ENCODE data around the gene GRB10. TPM values are rescaled to one million over a fixed set of nuclear protein-coding genes. Genes with fewer than 3 reads are reported as not detected.
A peak's percentile ranks its signal among the peaks of the same experiment; 100 is the strongest.

The GRB10 gene
- total RNA-seq, 1 experiment from 2014 or later: 92.9 TPM

DNA sequence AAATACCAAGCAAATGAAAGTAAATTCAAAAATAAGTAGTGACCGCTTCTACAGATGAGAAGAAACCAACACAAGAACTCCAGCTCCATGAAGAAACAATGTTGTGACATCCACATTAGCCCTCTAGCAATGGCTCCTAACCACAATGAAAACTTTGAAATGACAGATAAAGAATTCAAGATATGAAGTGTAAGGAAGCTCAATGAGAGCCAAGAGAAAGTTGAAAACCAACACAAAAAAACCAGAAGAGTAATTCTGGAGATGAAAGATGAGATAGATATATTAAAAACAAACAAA, 149.3 kb downstream of the GRB10 start:
- no peaks in the 10 kb centered on the region for H3K27me3 ChIP-seq (ENCODE audit: control insufficient read depth, insufficient read depth, low read length)
- DNase-seq: no peak
- H3K4me3 ChIP-seq (ENCODE audit: insufficient read depth, low read depth, low read length): no peak overlapping the region
- no peaks in the 10 kb centered on the region for H3K36me3 ChIP-seq (replicated peaks; ENCODE audit: control insufficient read depth, insufficient read depth, low read length)

DNA sequence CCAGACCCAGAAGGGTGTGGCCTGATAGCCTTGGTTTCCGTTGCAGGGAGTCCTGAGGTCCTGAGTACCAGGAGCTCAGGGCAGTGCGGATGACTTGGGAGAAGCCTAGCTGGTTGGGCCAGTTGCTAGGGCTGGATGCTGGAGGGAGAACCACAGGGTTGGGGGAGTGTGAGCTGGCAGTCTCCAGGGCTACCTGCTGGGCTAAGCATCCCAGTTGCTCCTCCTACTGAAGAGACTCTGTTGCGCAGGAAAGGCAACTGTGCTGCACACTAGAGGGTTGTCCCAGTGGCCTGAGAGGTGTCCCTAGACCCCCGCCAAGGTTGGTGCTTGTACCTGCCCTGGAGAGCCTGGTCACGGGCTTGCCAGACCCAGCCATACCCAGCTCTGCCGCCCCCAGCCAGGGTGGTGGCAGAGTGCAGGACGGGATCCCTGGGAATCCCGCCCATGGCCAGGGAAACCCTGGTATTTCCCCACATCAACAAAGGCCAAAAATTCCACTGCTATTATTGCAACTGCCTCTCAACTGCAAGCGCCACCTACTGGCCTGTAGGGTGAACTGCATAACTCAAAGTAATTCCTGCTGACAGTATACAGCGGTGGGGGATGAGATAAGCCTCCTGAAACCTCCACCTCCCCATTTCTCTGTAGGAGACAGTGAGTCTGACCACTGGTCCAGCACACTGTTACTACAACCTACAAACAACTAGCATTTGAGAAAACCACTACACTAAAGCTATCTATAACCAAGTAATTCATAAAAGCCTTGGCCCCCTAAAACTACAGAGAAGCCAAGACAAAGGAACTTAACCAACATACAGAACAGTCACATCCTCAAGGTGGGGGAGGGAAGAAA, 149.9 kb downstream of the GRB10 start:
- no peak overlapping the region for H3K4me3 ChIP-seq (ENCODE audit: insufficient read depth, low read depth, low read length)
- no peaks in the 10 kb centered on the region for H3K27me3 ChIP-seq (ENCODE audit: control insufficient read depth, insufficient read depth, low read length)
- no peaks in the 10 kb centered on the region for H3K36me3 ChIP-seq (replicated peaks; ENCODE audit: control insufficient read depth, insufficient read depth, low read length)
- DNase-seq: peak; percentile 84

DNA sequence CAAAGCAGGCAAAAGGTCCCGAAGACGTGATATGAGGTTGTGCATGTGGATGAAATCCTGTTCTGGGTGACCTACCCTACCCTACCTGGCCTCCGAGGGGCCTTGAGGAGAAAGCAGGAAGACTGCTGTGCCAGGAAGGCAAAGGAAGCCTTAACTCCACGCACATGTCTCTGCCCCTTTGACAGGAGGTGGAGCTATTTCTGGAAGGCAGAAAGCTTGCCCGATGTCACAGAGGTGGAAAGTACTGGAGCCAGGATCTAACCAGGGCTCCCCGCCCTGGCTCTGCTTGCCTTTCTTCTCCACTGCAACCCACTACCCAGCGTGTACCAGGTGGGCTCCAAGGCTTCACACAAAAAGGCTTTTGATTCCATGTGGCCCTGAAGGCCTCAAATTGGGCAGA, 151.1 kb downstream of the GRB10 start:
- Histone ChIP-seq H3K36me3 (replicated peaks; ENCODE audit: control insufficient read depth, insufficient read depth, low read length) (peaks cover under 1% of the 10 kb centered on the region; the same call in 1 of the 2 replicates), H3K4me3 (ENCODE audit: insufficient read depth, low read depth, low read length) (no peak overlapping the region), H3K27me3 (ENCODE audit: control insufficient read depth, insufficient read depth, low read length) (no peaks in the 10 kb centered on the region)
- no peak for DNase-seq

DNA sequence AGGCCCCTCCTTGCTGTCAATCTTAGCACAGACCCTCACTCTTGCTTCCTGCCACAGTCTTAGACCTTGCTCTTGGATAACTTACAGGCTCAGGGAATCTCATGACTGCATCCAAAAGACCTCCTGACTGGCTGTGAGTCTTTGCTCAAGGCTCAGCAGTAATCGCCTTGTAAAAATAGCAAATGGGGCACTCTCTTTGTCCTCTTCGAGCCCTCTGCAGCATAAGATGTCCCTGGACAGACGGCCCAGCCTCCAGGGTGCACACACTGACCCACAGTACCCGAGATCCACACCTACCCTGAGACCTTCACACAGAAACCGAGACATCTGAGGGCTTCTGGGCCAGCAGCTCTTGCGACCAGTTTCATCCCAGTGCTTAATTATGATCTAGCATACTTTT, 151.6 kb downstream of the GRB10 start:
- no peak for DNase-seq
- no peak overlapping the region for H3K4me3 ChIP-seq (ENCODE audit: insufficient read depth, low read depth, low read length)

DNA sequence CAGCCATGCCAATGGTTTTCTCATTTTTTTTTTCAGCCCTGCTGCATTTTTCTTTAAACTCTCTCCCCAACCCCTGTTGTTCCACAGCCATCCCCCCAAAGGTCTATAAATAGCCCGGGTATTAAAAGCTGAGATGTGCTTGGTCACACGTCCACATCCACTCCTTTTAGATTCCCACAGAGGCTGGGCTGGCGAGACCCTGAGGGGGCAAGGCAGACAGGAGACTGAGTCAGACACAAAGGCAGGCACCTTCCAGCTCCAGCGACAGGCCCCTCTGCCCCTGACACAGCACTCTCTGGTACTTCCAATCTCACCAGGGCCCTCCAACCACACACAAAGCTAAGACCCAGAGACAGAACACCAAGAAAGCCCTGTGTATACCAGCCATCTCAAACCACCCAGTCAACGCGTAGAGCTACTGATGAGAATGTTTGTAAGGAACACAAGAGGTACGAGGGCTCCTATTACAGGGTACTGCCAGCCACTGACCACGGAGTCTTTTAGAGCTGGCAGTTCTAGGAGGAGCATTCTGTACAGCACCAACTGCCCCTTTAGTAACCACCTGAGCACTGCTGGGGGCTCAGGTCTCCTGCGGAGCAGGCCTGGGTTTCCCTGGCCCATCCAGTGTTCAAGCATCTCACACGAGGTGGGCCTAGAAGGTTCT, 153.3 kb downstream of the GRB10 start:
- DNase-seq: no peak
- H3K36me3 ChIP-seq (replicated peaks; ENCODE audit: control insufficient read depth, insufficient read depth, low read length): peaks cover 4% of the 10 kb centered on the region
- H3K4me3 ChIP-seq (ENCODE audit: insufficient read depth, low read depth, low read length): no peak overlapping the region
- no peaks in the 10 kb centered on the region for H3K27me3 ChIP-seq (ENCODE audit: control insufficient read depth, insufficient read depth, low read length)

More for the DNA sequence above, 151.6 kb downstream of the GRB10 start:
- Histone ChIP-seq H3K27me3 (ENCODE audit: control insufficient read depth, insufficient read depth, low read length) (no peaks in the 10 kb centered on the region), H3K36me3 (replicated peaks; ENCODE audit: control insufficient read depth, insufficient read depth, low read length) (peaks cover 4% of the 10 kb centered on the region)

DNA sequence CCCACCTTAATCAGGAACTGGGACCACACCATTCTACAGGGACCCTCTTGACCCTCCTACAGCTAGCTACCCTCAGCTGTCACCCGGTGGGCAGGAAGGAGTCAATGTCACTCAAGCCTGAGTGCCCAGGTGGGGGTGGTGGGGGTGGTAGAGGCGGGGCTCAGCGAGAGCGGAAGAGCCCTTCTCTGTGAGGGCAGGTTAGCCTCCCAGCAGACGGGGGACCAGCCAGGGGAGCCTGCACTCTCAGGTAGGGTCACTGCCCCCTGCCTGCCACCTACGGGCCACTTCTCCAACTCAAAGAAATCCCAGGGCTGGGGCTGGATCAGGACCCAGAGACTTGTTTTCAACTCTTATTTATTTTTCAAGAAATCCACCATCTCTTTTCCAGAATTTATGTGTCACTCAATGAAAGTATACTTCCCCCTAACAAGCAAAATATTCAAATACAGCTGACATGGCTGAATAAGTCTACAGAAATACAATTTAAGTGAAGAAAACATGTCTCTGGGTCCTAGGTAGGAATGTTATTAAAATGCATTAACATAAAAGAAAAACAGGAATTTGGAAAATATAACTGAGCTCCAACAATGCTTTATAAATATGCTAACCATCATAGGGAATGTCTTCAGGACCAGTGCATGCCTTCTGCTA, 154.1 kb downstream of the GRB10 start:
- peaks cover 4% of the 10 kb centered on the region for H3K36me3 ChIP-seq (replicated peaks; ENCODE audit: control insufficient read depth, insufficient read depth, low read length)
- H3K4me3 ChIP-seq (ENCODE audit: insufficient read depth, low read depth, low read length): no peak overlapping the region
- peak; percentile 88 for DNase-seq
- no peaks in the 10 kb centered on the region for H3K27me3 ChIP-seq (ENCODE audit: control insufficient read depth, insufficient read depth, low read length)

DNA sequence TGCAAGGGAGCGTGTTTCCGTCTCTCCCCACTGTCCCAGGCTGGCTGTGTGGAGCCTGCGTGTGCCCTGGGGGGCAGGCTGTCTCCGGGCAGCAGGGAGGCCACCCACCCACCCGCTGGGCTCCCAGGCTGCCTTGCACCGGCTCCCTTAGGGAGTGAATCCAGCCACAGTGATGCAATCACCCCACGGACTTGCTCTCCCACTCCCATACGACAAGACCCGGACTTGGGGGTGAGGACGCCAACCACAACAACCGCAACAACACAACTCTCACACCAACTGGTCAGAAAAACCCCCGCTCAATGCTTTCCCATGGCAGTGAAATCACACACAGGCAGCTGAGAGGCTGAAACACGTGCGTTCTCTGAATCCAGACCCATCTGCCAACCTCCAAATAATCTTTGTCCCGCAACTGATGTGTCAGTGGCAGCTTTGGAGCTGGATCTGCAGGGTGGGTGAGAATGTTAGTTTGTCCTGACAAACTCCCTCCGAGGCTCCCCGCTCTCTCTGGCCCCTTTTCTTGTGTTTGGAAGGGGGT, 154.8 kb downstream of the GRB10 start:
- Histone ChIP-seq H3K4me3 (ENCODE audit: insufficient read depth, low read depth, low read length) (no peak overlapping the region), H3K27me3 (ENCODE audit: control insufficient read depth, insufficient read depth, low read length) (no peaks in the 10 kb centered on the region), H3K36me3 (replicated peaks; ENCODE audit: control insufficient read depth, insufficient read depth, low read length) (peaks cover 4% of the 10 kb centered on the region)
- DNase-seq: peak; percentile 52

DNA sequence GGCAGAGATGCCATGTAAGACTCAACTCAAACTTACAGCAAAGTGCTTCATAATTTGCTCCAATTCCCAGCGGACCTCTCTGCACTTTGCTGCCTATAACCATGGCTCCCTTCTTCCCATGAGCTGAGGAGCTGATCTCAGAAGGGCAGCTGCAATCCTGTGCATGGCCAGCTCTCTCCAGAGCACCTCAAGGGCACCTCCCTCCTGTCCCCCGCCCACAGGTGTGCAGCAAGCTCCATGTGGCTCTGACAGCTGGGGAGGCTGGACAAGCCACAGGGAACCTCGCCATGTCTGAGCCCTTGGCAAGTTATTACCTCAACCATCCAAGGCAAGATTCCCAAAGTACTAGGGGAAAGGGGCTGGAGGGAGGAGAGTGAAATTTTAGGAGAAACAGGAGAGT, 156.4 kb downstream of the GRB10 start:
- H3K27me3 ChIP-seq (ENCODE audit: control insufficient read depth, insufficient read depth, low read length): no peaks in the 10 kb centered on the region

DNA sequence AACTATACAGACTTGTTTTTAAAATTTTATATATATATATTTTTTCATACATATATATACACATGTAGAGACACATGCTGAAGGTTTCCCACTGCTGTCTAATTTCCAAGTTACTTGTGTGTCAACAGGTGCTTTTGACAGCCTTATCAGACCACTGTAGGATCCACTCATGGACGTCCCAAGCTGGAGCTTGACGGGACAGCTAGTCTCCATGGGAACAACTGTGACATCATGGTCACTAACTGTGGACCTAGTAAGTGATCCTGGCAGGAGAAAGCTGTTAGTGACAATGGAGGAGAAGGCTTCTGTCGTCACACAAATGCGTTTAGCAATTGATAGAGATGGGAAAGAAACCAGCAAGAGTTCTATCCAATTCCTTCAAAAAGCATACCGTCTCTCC, 157.3 kb downstream of the GRB10 start:
- no peak for DNase-seq
- Histone ChIP-seq H3K36me3 (replicated peaks; ENCODE audit: control insufficient read depth, insufficient read depth, low read length) (peaks cover 4% of the 10 kb centered on the region), H3K4me3 (ENCODE audit: insufficient read depth, low read depth, low read length) (no peak overlapping the region), H3K27me3 (ENCODE audit: control insufficient read depth, insufficient read depth, low read length) (no peaks in the 10 kb centered on the region)

More for the DNA sequence above, 156.4 kb downstream of the GRB10 start:
- Histone ChIP-seq H3K36me3 (replicated peaks; ENCODE audit: control insufficient read depth, insufficient read depth, low read length) (peaks cover 4% of the 10 kb centered on the region), H3K4me3 (ENCODE audit: insufficient read depth, low read depth, low read length) (no peak overlapping the region)
- DNase-seq: no peak

DNA sequence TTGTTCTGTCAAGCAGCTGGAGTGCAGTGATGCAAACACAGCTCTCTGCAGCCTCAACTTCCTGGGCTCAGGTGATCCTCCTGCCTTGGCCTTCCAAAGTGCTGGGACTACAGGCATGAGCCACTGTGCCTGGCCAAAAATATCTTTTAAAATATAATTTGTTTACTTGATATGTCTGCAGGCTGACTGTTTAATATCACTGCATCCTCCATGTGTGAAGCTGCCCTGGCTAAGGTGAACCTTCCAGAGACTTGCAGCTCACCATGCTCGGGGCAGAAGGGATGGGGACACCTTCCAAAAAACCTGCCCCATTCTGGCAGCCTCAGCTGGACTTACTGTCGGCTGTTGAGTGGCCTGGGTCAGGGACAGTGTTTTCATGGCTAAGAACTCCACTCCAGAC, 159.9 kb downstream of the GRB10 start:
- Histone ChIP-seq H3K27me3 (ENCODE audit: control insufficient read depth, insufficient read depth, low read length) (no peaks in the 10 kb centered on the region), H3K36me3 (replicated peaks; ENCODE audit: control insufficient read depth, insufficient read depth, low read length) (peaks cover 4% of the 10 kb centered on the region), H3K4me3 (ENCODE audit: insufficient read depth, low read depth, low read length) (no peak overlapping the region)
- DNase-seq: no peak

DNA sequence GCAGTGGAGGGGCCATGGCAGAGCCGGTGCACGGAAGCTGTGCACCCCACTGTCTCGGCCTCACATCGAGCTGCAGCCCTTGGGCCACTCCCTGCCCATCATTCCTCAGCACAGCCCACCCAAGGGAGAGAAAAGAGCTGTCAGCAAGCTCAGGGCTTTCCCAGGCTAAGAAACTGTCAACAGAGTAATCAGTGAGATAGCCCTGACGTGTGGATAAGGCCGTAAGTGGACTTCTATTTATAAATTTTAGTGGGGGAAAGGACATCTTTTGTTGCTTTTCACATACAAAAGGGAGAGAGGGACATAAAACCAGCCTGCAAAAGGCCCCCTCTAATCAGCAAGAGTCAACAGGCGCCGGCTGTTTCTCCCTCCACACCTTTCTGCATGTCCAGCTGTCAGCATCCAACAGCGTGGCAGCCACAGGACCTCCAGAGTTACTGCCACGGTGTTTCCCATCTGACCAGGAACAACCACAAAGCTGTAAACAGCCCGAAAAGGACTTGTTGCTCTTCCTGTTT, 160.7 kb downstream of the GRB10 start:
- H3K36me3 ChIP-seq (replicated peaks; ENCODE audit: control insufficient read depth, insufficient read depth, low read length): peaks cover 4% of the 10 kb centered on the region
- H3K4me3 ChIP-seq (ENCODE audit: insufficient read depth, low read depth, low read length): no peak overlapping the region
- H3K27me3 ChIP-seq (ENCODE audit: control insufficient read depth, insufficient read depth, low read length): no peaks in the 10 kb centered on the region
- DNase-seq: no peak

DNA sequence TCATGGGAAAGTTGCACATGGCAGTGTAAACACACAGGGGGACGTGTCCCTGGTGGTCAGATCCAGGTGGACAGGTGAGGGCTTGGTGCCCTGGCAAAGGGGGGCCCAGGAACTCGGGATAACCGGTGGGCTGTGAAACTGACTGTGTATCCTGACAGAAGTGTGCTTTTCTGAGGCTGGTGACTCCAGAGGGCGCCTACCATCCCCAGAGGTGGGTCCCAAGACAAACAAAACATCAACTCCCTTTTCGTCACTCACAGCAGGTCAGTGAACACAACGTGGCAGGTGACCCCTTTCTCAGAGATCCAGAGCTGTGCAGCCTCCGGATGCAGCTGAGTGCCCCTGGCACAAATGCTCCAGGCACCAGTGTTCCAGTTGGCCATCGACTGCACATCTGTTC, 161.5 kb downstream of the GRB10 start:
- Histone ChIP-seq H3K27me3 (ENCODE audit: control insufficient read depth, insufficient read depth, low read length) (no peaks in the 10 kb centered on the region), H3K4me3 (ENCODE audit: insufficient read depth, low read depth, low read length) (no peak overlapping the region), H3K36me3 (replicated peaks; ENCODE audit: control insufficient read depth, insufficient read depth, low read length) (peaks cover under 1% of the 10 kb centered on the region)
- no peak for DNase-seq

DNA sequence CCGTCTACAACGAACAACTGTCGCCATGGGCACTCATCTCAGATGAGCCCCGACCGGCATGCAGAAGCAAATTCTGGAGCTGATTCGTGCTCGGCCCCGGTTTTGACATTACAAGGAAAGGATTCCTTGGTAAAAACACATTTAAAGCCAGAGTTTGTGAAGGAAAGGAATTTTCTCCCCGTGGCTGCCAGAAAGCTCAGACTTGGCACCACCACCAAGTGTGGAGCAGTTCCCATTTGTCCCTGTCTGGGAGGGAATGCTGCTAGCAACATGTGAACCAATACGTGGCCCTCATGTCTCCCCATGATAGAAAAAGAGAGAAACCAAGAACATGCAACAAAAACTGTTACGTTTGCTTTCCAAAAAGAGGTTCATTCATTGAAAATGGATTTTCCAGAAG, 162.3 kb downstream of the GRB10 start:
- no peak for DNase-seq
- Histone ChIP-seq H3K36me3 (replicated peaks; ENCODE audit: control insufficient read depth, insufficient read depth, low read length) (peaks cover 2% of the 10 kb centered on the region; the same call in 1 of the 2 replicates), H3K4me3 (ENCODE audit: insufficient read depth, low read depth, low read length) (no peak overlapping the region), H3K27me3 (ENCODE audit: control insufficient read depth, insufficient read depth, low read length) (no peaks in the 10 kb centered on the region)

DNA sequence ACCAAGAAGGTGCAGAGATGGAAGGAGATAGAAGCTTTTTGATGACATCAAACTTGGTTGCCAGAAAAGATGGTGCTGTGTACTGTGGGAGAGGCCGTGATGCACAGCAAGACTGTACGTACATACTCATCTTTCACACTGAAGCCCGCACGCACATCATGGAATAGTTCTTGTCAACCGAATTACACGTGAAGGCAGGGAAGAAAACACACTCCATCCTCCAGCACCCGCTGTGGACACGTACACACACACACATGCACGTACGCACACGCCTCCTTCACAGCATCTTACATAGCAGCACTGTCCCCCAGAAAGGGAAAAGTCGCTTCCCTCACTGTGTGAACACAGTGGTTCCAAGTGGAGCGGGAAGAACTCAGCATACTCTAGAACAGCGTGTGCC, 163.0 kb downstream of the GRB10 start:
- no peak overlapping the region for H3K4me3 ChIP-seq (ENCODE audit: insufficient read depth, low read depth, low read length)
- DNase-seq: no peak
- H3K36me3 ChIP-seq (replicated peaks; ENCODE audit: control insufficient read depth, insufficient read depth, low read length): peaks cover 2% of the 10 kb centered on the region; the same call in 1 of the 2 replicates
- H3K27me3 ChIP-seq (ENCODE audit: control insufficient read depth, insufficient read depth, low read length): no peaks in the 10 kb centered on the region
